GM18873 (cell line): ENCODE results near the gene ACTRT2.

Experiments
- ATAC-seq: cut with Tn5 transposase; IDR thresholded peaks from one replicate; pipeline ENCODE4 v1.9.1; 2021; ENCODE audit warnings: mild to moderate bottlenecking, moderate library complexity, moderate number of reproducible peaks; ENCODE audit not compliant: unreplicated experiment, low FRiP score

ACTRT2 gene

DNA sequence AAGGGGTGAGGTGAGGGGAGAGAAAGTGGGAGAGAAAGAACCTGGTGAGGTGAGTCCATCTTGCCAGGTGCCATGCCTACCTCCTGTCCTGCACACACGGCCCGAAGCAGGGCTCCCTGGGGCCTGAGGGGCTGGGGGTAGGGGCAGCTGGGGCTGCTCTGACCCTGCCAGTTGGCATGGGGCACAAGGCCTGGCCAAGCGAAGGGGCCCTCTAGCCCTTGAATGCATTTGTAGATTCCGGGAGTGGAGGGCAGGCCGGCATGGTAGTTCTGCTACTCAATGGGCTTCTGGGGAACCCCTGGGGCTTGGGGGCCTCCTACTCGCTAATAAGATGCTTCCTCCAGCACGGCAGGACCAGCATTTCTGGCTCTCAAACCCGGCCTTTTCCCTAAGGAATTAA is 44.1 kb downstream of the ACTRT2 start:
- ATAC-seq, result no peak

- ATAC-seq, result no peak
Observed at GRCh38 chr1:3065797-3066196, 44.5 kb downstream of the ACTRT2 start.

DNA sequence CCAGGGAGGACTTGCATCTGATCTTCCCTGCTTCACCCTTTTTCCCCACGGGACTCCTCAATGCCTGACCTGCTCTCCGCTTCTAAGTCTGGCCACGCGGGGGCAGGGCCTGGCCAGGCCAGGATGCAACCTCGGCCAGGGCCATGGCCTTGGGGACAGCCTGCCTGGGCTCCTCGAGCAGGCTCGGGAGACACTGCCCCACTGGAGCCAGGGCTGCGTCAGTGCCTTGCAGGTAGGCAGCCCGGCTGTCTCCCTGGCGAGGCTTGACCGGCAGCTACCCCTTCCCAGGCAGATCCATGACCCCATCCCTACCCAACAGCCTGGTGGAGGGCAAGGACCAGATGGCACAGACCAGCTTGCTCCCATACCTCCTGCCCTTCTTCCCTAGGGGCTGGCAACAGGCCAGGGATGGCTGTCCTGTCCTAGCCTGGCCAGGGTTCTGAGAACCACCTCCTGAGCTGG is 45.0 kb downstream of the ACTRT2 start:
- ATAC-seq, result no peak

DNA sequence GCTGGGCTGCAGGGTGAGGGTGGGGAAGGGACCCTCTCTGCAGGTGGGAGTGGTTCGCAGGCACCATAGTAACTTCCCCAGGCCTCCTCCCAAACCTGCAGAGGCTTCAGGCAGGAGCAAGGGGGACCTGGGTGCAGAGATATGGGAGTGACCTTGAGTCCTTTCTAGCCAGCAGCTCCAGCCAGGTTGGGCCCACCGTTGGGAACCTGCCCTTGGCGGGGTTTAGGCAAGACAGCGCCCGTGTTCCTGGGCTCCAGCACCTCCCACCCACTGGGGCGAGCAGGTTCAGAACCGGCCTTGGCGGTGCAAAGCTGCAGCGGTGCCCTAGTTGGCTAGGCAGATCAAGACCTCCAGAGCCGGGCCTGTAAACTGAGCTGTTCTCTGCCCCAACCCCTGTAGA is 45.6 kb downstream of the ACTRT2 start:
- ATAC-seq, result no peak

GRCh38 chr1:3067301-3067670 is 46.0 kb downstream of the ACTRT2 start:
- no peak for ATAC-seq

- no peak for ATAC-seq
Observed at GRCh38 chr1:3067671-3068563, 46.6 kb downstream of the ACTRT2 start.

GRCh38 chr1:3068564-3069431 is 47.5 kb downstream of the ACTRT2 start, which contains the start of gene PRDM16:
PRDM16 (plus strand) TSS chr1:3069203; CDS start chr1:3069260, 57 bp downstream.
- ATAC-seq, result no peak

GRCh38 chr1:3069491-3070308 is 48.4 kb downstream of the ACTRT2 start:
- no peak for ATAC-seq

- ATAC-seq, result no peak
Observed at GRCh38 chr1:3070309-3070643, 49.0 kb downstream of the ACTRT2 start.

- ATAC-seq, result no peak
Observed at GRCh38 chr1:3070644-3071564, 49.6 kb downstream of the ACTRT2 start.

- ATAC-seq, result no peak
Observed at GRCh38 chr1:3071565-3072390, 50.5 kb downstream of the ACTRT2 start.
